ENCODE results near the gene CACTIN. TPM values are rescaled to one million over a fixed set of nuclear protein-coding genes. Genes with fewer than 3 reads are reported as not detected.

Gene CACTIN
- total and polyA plus RNA-seq, 2 of the 8 experiments (the other 6 are each of a cell fraction or from before 2014, with no cell fraction given), result 25.8 to 29.9 TPM

DNA sequence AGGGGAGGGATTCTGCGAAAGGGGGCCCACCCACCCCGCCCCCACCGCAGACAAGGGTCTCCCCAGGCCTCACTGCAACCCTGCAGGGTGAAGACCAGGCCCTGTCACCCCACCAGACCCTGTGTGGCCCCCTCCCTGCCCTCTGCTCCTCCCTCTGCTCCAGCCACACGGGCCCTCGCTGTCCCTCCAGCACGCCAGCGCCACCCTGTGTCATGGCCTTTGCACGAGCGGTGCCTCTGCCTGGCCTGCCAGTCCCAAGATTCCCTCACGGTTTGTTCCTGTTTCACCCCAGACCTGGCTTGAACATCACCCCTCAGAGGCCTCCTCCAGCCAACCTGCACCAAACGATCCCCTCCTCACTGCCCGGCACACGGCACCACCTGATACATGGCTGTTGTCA, 46.4 kb upstream of the CACTIN start:
- no peak overlapping the region for H2BK15ac ChIP-seq (ENCODE audit: low read length)
- no peak overlapping the region for H2BK120ac ChIP-seq (replicated peaks; ENCODE audit: low read depth, low read length)
- H3K4ac ChIP-seq (replicated peaks; ENCODE audit: insufficient read length, low read depth, low read length), result no peak overlapping the region
- CTCF ChIA-PET (ENCODE audit: partially characterized antibody), result interaction anchor here (1.0 to 3.5 kb wide), 9 partner anchors 10 to 47 kb away, joined by 3 to 13 read pairs (median 7); no protein-coding TSS in a partner anchor
- H3K18ac ChIP-seq (ENCODE audit: extremely low read depth, low read length), result no peak overlapping the region
- no peaks in the 10 kb centered on the region for H3K9me3 ChIP-seq (ENCODE audit: insufficient read depth in 2 of 2, low read depth in 1 of 2, low read length in 1 of 2)
- no peak overlapping the region for H3K9ac ChIP-seq (replicated peaks in 1 of 4; ENCODE audit: extremely low read depth in 1 of 4, low read depth in 3 of 4, low read length in 3 of 4)
- peaks cover 0 to 3% of the 10 kb centered on the region in 2 experiments; a peak in 1 of 4 replicates for H3K79me2 ChIP-seq (ENCODE audit: control insufficient read depth in 1 of 2, insufficient read depth in 2 of 2, low read length in 2 of 2)
- H3K4me1 ChIP-seq (replicated peaks in 1 of 4; ENCODE audit: control insufficient read depth in 3 of 4, insufficient read depth in 4 of 4, low read length in 3 of 4), result peaks cover 0 to 21% (median 10%) of the 10 kb centered on the region in 4 experiments; a peak in 5 of 7 replicates
- H3K79me1 ChIP-seq (ENCODE audit: low read depth, low read length), result peaks cover 15% of the 10 kb centered on the region; the same call in 1 of the 2 replicates
- H2BK12ac ChIP-seq (ENCODE audit: low read depth, low read length), result no peak overlapping the region
- H3K56ac ChIP-seq (replicated peaks; ENCODE audit: insufficient read length, low read depth, low read length), result no peak overlapping the region
- no peak overlapping the region for H3K27ac ChIP-seq (ENCODE audit: low read depth, low read length)
- H3K36me3 ChIP-seq (ENCODE audit: control insufficient read depth in 2 of 4, insufficient read depth in 4 of 4, low read length in 3 of 4), result no peaks in the 10 kb centered on the region
- no peak overlapping the region for H4K91ac ChIP-seq (replicated peaks; ENCODE audit: insufficient read length, low read length)
- no peaks in the 10 kb centered on the region for H3K27me3 ChIP-seq (replicated peaks in 1 of 4; ENCODE audit: control insufficient read depth in 3 of 4, extremely low read depth in 1 of 4, insufficient read depth in 3 of 4, low read length in 3 of 4)
- no peak overlapping the region for H3K4me3 ChIP-seq (ENCODE audit: extremely low read depth in 1 of 4, insufficient read depth in 2 of 4, low read depth in 3 of 4, low read length in 4 of 4)
- no peak overlapping the region for H2AFZ ChIP-seq (ENCODE audit: low read length)
- peaks cover 8 to 28% of the 10 kb centered on the region in 2 experiments for H4K20me1 ChIP-seq (replicated peaks in 1 of 2; ENCODE audit: control insufficient read depth in 1 of 2, insufficient read depth in 2 of 2, low read length in 2 of 2)
- no peak overlapping the region for H3K14ac ChIP-seq (ENCODE audit: insufficient read length)
- DNase-seq (ENCODE audit: low read depth in 1 of 2, low spot score in 2 of 2) (no peak), FAIRE-seq (no peak)
- H4K5ac ChIP-seq (ENCODE audit: insufficient read length, low read depth, low read length), result no peak overlapping the region
- H3K4me2 ChIP-seq (ENCODE audit: insufficient read depth in 1 of 2, low read depth in 2 of 2, low read length in 2 of 2), result no peak overlapping the region
- H3K23ac ChIP-seq (ENCODE audit: insufficient read length), result no peak overlapping the region
- no peak overlapping the region for H4K8ac ChIP-seq (ENCODE audit: extremely low read depth, insufficient read depth, low read length)
- H2BK20ac ChIP-seq (ENCODE audit: low read length), result no peak overlapping the region
- POLR2A ChIA-PET (ENCODE audit: partially characterized antibody), result interaction anchor here (1.3 to 1.6 kb wide), 3 partner anchors 9 to 15 kb away, joined by 3 to 4 read pairs (median 4); no protein-coding TSS in a partner anchor
- no peak overlapping the region for H2BK5ac ChIP-seq (ENCODE audit: low read depth, low read length)
- 90% methylated on average over 10 of the region's 13 CpGs; no CpG with 5 or more reads in 1 of the 2 experiments for WGBS, 2 experiments (ENCODE audit: extremely low coverage in 1 of 2, insufficient coverage in 1 of 2, insufficient read length in 1 of 2, insufficient replicate concordance in 2 of 2, low coverage in 1 of 2, low lambda C conversion rate in 2 of 2, missing lambda C conversion rate in 1 of 2)
- H3K23me2 ChIP-seq (ENCODE audit: low read depth, low read length), result peaks cover 2% of the 10 kb centered on the region; the same call in 1 of the 2 replicates
- H2AK5ac ChIP-seq (ENCODE audit: low read depth, low read length), result no peak overlapping the region
- no peak for TF ChIP-seq JUN (IDR thresholded peaks at IDR 0.05; ENCODE audit: low read depth, low read length)
- no peak for TF ChIP-seq KDM4A (IDR thresholded peaks at IDR 0.05; ENCODE audit: low read depth, low read length, severe bottlenecking)
- TF ChIP-seq NRF1 (IDR thresholded peaks at IDR 0.05; ENCODE audit: low read depth, low read length), result no peak
- no peak for TF ChIP-seq YY1 (IDR thresholded peaks at IDR 0.05; ENCODE audit: low read depth, low read length)
- peak; percentile 18 to 32; a peak in 3 of 4 replicates for TF ChIP-seq RAD21 (IDR thresholded peaks at IDR 0.05 in 1 of 2, conservative IDR thresholded peaks at IDR 0.05 in 1 of 2; ENCODE audit: low read depth in 2 of 2, low read length in 2 of 2)
- TF ChIP-seq, protein P1, sequence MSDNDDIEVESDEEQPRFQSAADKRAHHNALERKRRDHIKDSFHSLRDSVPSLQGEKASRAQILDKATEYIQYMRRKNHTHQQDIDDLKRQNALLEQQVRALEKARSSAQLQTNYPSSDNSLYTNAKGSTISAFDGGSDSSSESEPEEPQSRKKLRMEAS (IDR thresholded peaks at IDR 0.05), result no peak
- no peak for TF ChIP-seq CTBP2 (IDR thresholded peaks at IDR 0.05; ENCODE audit: borderline replicate concordance, insufficient read depth, insufficient read length, low read length)
- TF ChIP-seq TAF7 (optimal IDR thresholded peaks at IDR 0.05; ENCODE audit: borderline replicate concordance, low read depth, low read length), result no peak
- TF ChIP-seq RFX5 (IDR thresholded peaks at IDR 0.05; ENCODE audit: borderline replicate concordance, low read depth, low read length), result no peak
- TF ChIP-seq SP4 (IDR thresholded peaks at IDR 0.05; ENCODE audit: low read length), result no peak
- TF ChIP-seq GTF2F1 (IDR thresholded peaks at IDR 0.05; ENCODE audit: borderline replicate concordance, low read depth, low read length), result no peak
- no peak for TF ChIP-seq CBX5 (IDR thresholded peaks at IDR 0.05; ENCODE audit: low read depth, low read length)
- no peak for TF ChIP-seq CBX8 (IDR thresholded peaks at IDR 0.05; ENCODE audit: borderline replicate concordance, low read depth, low read length)
